Tibial nerve (tissue), 4 donors: Measurements from ENCODE around the gene GSG1L.

ENCODE experiments used
- CTCF ChIP-seq, 5 experiments: fragments of 200-600 bp in 3 of 5; fragments of 450-650 bp in 2 of 5; sonication (generic) in 3 of 5; IDR thresholded peaks; one replicate each; pipeline ENCODE4 v1.5.1; 2016 to 2019; ENCODE audit warnings: antibody characterized with exemption in 5 of 5, mild to moderate bottlenecking in 3 of 5, moderate library complexity in 2 of 5
- EP300 ChIP-seq, 2 donors: sonication (generic); formaldehyde crosslinking; IDR thresholded peaks; one replicate each; pipeline ENCODE4 v1.6.1; 2017; ENCODE audit warnings: antibody characterized with exemption in 2 of 2, mild to moderate bottlenecking in 1 of 2
- POLR2A ChIP-seq, 2 donors: fragments of 450-650 bp; IDR thresholded peaks; one replicate each; pipeline ENCODE4 v1.6.1; 2017; ENCODE audit warnings: antibody characterized with exemption in 2 of 2, mild to moderate bottlenecking in 2 of 2, moderate library complexity in 2 of 2

DNA sequence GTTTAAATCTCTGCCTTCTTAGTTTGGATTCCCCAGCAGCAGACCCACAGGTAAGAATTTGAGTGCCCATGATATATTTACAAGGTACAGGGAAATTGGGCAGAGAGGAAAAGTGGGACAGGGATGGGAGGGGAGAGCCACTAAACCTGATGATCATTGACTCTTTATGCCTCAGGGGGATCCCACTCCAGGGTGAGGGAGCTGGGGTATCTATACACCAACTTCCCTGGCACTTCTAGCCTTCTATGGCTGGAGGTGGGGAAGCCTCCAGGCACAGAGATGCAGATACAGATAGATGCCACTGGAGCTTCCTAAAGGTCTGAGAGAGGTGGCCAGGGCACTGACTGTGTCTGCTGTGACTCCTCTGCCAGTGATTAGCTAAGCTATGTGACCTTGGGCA, 257.1 kb downstream of the GSG1L start:
- no peak for TF ChIP-seq POLR2A (IDR thresholded peaks at IDR 0.05)
- no peak for TF ChIP-seq CTCF (IDR thresholded peaks at IDR 0.05)
- no peak for TF ChIP-seq EP300 (IDR thresholded peaks at IDR 0.05)
